HEK293T (cell line): ENCODE data around the gene IL12RB2.

ENCODE experiments used
- CTCF ChIA-PET: fragments of 350-600 bp; formaldehyde crosslinking; extraction: SDS; loops from one replicate; lab custom pipeline; 2021; ENCODE audit warnings: antibody characterized with exemption, inconsistent platforms; lab: Yijun Ruan, JAX
- POLR2A ChIA-PET: fragments of 350-600 bp; formaldehyde crosslinking; extraction: SDS; loops from one replicate; lab custom pipeline; 2020; ENCODE audit warnings: antibody characterized with exemption, inconsistent platforms; lab: Yijun Ruan, JAX
- DNase-seq: peaks from one replicate; pipeline ENCODE4 v3.0.0; 2012; ENCODE audit warnings: mixed read lengths; ENCODE audit errors: extremely low spot score
- ARNT ChIP-seq: fragments of 450-650 bp; IDR thresholded peaks from 2 replicates; pipeline ENCODE4 v1.6.1; 2017; ENCODE audit warnings: mild to moderate bottlenecking
- BHLHE40 ChIP-seq: fragments of 450-650 bp; IDR thresholded peaks from 2 replicates; pipeline ENCODE4 v1.6.1; 2016; ENCODE audit warnings: mild to moderate bottlenecking, moderate library complexity, borderline replicate concordance
- CTBP1 ChIP-seq: fragments of 450-650 bp; IDR thresholded peaks from 2 replicates; pipeline ENCODE4 v1.6.1; 2016; ENCODE audit warnings: borderline replicate concordance
- ELF4 ChIP-seq: fragments of 450-650 bp; IDR thresholded peaks from 2 replicates; pipeline ENCODE4 v1.6.1; 2017; ENCODE audit warnings: antibody characterized with exemption
- FOXA1 ChIP-seq: fragments of 450-650 bp; IDR thresholded peaks from 2 replicates; pipeline ENCODE4 v1.6.1; 2016; ENCODE audit warnings: mild to moderate bottlenecking
- FOXK2 ChIP-seq: fragments of 450-650 bp; IDR thresholded peaks from 2 replicates; pipeline ENCODE4 v1.6.1; 2016; ENCODE audit warnings: mild to moderate bottlenecking
- FOXM1 ChIP-seq: fragments of 450-650 bp; IDR thresholded peaks from 2 replicates; pipeline ENCODE4 v1.6.1; 2017; ENCODE audit warnings: mild to moderate bottlenecking, borderline replicate concordance
- HDGF ChIP-seq: fragments of 450-650 bp; IDR thresholded peaks from 2 replicates; pipeline ENCODE4 v1.6.1; 2017; ENCODE audit warnings: antibody characterized with exemption, borderline replicate concordance
- L3MBTL2 ChIP-seq: fragments of 450-650 bp; conservative IDR thresholded peaks from 2 replicates; pipeline ENCODE4 v1.6.1; 2016; ENCODE audit warnings: mild to moderate bottlenecking
- LEF1 ChIP-seq: fragments of 450-650 bp; IDR thresholded peaks from 2 replicates; pipeline ENCODE4 v1.6.1; 2017; ENCODE audit warnings: mild to moderate bottlenecking, borderline replicate concordance
- NFRKB ChIP-seq: fragments of 450-650 bp; IDR thresholded peaks from 2 replicates; pipeline ENCODE4 v1.6.1; 2016; ENCODE audit warnings: mild to moderate bottlenecking, moderate library complexity
- PKNOX1 ChIP-seq: fragments of 450-650 bp; IDR thresholded peaks from 2 replicates; pipeline ENCODE4 v1.6.1; 2016
- SP1 ChIP-seq: fragments of 450-650 bp; IDR thresholded peaks from 2 replicates; pipeline ENCODE4 v1.6.1; 2017
- SUZ12 ChIP-seq: fragments of 450-650 bp; IDR thresholded peaks from 2 replicates; pipeline ENCODE4 v1.6.1; 2016; ENCODE audit warnings: mild to moderate bottlenecking
- TARDBP ChIP-seq: fragments of 450-650 bp; IDR thresholded peaks from 2 replicates; pipeline ENCODE4 v1.6.1; 2016
- ZNF384 ChIP-seq: fragments of 450-650 bp; IDR thresholded peaks from 2 replicates; pipeline ENCODE4 v1.6.1; 2016

IL12RB2 gene

DNA sequence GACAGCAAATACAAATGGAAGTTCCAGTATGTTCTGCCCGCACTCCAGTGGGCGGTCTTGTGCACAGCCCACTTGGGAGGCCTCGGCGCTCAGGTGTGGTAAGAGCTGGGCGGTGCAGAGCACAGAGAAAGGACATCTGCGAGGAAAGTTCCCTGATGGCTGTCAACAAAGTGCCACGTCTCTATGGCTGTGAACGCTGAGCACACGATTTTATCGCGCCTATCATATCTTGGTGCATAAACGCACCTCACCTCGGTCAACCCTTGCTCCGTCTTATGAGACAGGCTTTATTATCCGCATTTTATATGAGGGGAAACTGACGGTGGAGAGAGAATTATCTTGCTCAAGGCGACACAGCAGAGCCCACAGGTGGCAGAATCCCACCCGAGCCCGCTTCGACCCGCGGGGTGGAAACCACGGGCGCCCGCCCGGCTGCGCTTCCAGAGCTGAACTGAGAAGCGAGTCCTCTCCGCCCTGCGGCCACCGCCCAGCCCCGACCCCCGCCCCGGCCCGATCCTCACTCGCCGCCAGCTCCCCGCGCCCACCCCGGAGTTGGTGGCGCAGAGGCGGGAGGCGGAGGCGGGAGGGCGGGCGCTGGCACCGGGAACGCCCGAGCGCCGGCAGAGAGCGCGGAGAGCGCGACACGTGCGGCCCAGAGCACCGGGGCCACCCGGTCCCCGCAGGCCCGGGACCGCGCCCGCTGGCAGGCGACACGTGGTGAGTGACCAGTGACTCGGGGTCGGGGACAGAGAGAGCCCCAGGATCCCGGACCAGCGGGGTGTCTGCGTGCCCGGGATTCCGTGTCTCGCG is at the start of gene IL12RB2:
Gene IL12RB2 (plus strand): TSS at position 623 of the 810 bp plus-strand sequence. CDS start 12,496 bp downstream, outside the sequence.
- peak; percentile 30 for DNase-seq
- POLR2A ChIA-PET: no interaction called here

GRCh38 chr1:67261680-67262079 is 46.0 kb upstream of the IL12RB2 start:
- ChIA-PET CTCF (interaction anchor here (0.6 kb wide), 2 partner anchors 251 to 551 kb away, joined by 4 to 5 read pairs; no protein-coding TSS in a partner anchor), POLR2A (no interaction called here)
- DNase-seq: no peak
- TF ChIP-seq HDGF: no peak
- TF ChIP-seq SP1: no peak
- no peak for TF ChIP-seq NFRKB

More for the DNA sequence above, at the start of gene IL12RB2:
- CTCF ChIA-PET: no interaction called here
- TF ChIP-seq L3MBTL2 (peak; percentile 31; the same call in 1 of the 2 replicates), PKNOX1 (no peak)

DNA sequence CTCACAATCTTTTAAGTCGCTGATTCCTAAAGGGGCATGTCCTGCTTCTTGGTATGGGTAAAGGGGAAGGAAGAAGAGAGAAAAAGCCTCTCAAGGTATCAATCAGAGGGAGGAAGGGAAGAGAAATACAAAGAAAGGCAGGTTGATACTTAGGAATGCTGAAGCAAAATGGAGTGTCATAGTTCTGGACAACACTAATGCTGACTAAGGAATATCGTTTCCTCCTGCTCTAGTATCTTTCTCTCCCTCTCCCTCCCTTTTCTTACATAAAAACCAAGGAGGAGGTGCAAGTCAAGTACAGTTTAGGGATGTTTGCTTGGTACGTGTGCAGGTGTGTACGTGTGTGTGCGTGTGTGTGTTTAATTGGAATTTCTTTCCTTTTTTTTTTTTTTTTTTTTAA is 44.9 kb upstream of the IL12RB2 start:
- TF ChIP-seq SP1 (no peak), L3MBTL2 (no peak), TARDBP (no peak), CTBP1 (no peak)
- no peak for DNase-seq
- CTCF ChIA-PET: no interaction called here
- POLR2A ChIA-PET: no interaction called here

- ChIA-PET CTCF (no interaction called here), POLR2A (no interaction called here)
- DNase-seq: no peak
- TF ChIP-seq LEF1 (no peak), PKNOX1 (no peak)
Observed at GRCh38 chr1:67264152-67264551, 43.5 kb upstream of the IL12RB2 start.

DNA sequence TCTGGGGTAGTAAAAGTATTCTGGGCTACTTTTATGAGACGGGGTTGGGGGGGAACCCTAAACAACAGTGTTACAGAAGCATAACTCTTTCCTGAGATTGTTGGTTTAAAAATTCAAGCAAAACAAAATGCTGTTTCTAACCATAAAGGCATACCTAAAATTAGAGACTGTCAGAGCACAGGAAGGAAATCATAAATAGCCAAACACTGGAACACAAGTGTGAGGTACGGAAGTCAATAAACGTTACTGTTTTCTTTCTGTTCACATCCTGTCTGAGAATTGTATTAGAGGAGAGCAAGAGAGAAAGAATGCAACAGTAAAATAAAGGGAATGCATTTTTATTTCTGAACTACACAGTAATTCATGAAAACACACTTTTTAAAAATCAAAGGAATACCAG is 42.8 kb upstream of the IL12RB2 start:
- DNase-seq: no peak
- no peak for TF ChIP-seq NFRKB
- no peak for TF ChIP-seq BHLHE40
- no peak for TF ChIP-seq ZNF384
- no peak for TF ChIP-seq LEF1
- no peak for TF ChIP-seq HDGF
- TF ChIP-seq TARDBP: no peak
- no peak for TF ChIP-seq FOXA1
- ChIA-PET POLR2A (no interaction called here), CTCF (no interaction called here)

GRCh38 chr1:67269061-67269460 is 38.6 kb upstream of the IL12RB2 start:
- POLR2A ChIA-PET: no interaction called here
- TF ChIP-seq CTBP1: no peak
- no peak for TF ChIP-seq SUZ12
- TF ChIP-seq FOXA1: no peak
- no peak for TF ChIP-seq L3MBTL2
- TF ChIP-seq FOXM1: no peak
- TF ChIP-seq FOXK2: no peak
- no peak for TF ChIP-seq NFRKB

GRCh38 chr1:67270541-67270940 is 37.1 kb upstream of the IL12RB2 start:
- ChIA-PET POLR2A (no interaction called here), CTCF (no interaction called here)
- no peak for TF ChIP-seq LEF1
- TF ChIP-seq NFRKB: no peak
- TF ChIP-seq ELF4: no peak
- TF ChIP-seq ZNF384: no peak
- no peak for TF ChIP-seq FOXA1
- no peak for DNase-seq

More at GRCh38 chr1:67269061-67269460, 38.6 kb upstream of the IL12RB2 start:
- DNase-seq: no peak
- CTCF ChIA-PET: no interaction called here

- no peak for DNase-seq
- TF ChIP-seq TARDBP (no peak), L3MBTL2 (no peak), FOXM1 (no peak), FOXA1 (no peak), ARNT (no peak), ZNF384 (no peak), SP1 (no peak), ELF4 (no peak), BHLHE40 (no peak), FOXK2 (no peak), LEF1 (no peak), CTBP1 (no peak), NFRKB (no peak), HDGF (no peak), SUZ12 (no peak)
- ChIA-PET POLR2A (no interaction called here), CTCF (no interaction called here)
Observed at GRCh38 chr1:67273591-67273990, 34.1 kb upstream of the IL12RB2 start.
